Measurements from ENCODE around the gene KLHL35.

- TF ChIP-seq, protein P1, sequence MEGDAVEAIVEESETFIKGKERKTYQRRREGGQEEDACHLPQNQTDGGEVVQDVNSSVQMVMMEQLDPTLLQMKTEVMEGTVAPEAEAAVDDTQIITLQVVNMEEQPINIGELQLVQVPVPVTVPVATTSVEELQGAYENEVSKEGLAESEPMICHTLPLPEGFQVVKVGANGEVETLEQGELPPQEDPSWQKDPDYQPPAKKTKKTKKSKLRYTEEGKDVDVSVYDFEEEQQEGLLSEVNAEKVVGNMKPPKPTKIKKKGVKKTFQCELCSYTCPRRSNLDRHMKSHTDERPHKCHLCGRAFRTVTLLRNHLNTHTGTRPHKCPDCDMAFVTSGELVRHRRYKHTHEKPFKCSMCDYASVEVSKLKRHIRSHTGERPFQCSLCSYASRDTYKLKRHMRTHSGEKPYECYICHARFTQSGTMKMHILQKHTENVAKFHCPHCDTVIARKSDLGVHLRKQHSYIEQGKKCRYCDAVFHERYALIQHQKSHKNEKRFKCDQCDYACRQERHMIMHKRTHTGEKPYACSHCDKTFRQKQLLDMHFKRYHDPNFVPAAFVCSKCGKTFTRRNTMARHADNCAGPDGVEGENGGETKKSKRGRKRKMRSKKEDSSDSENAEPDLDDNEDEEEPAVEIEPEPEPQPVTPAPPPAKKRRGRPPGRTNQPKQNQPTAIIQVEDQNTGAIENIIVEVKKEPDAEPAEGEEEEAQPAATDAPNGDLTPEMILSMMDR (IDR thresholded peaks at IDR 0.05; ENCODE audit: low read depth, low read length, missing input control) = no peak
- TF ChIP-seq, protein P2, sequence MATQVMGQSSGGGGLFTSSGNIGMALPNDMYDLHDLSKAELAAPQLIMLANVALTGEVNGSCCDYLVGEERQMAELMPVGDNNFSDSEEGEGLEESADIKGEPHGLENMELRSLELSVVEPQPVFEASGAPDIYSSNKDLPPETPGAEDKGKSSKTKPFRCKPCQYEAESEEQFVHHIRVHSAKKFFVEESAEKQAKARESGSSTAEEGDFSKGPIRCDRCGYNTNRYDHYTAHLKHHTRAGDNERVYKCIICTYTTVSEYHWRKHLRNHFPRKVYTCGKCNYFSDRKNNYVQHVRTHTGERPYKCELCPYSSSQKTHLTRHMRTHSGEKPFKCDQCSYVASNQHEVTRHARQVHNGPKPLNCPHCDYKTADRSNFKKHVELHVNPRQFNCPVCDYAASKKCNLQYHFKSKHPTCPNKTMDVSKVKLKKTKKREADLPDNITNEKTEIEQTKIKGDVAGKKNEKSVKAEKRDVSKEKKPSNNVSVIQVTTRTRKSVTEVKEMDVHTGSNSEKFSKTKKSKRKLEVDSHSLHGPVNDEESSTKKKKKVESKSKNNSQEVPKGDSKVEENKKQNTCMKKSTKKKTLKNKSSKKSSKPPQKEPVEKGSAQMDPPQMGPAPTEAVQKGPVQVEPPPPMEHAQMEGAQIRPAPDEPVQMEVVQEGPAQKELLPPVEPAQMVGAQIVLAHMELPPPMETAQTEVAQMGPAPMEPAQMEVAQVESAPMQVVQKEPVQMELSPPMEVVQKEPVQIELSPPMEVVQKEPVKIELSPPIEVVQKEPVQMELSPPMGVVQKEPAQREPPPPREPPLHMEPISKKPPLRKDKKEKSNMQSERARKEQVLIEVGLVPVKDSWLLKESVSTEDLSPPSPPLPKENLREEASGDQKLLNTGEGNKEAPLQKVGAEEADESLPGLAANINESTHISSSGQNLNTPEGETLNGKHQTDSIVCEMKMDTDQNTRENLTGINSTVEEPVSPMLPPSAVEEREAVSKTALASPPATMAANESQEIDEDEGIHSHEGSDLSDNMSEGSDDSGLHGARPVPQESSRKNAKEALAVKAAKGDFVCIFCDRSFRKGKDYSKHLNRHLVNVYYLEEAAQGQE (IDR thresholded peaks at IDR 0.05) = no peak
- no peak for TF ChIP-seq JUND (IDR thresholded peaks at IDR 0.05)
- no peak for TF ChIP-seq SP1 (IDR thresholded peaks at IDR 0.05)
Measured at GRCh38 chr11:75429902-75430713, 2.9 kb downstream of the KLHL35 start.

Measured in liver (tissue), 3 donors.